Loucy (cell line): ENCODE results near the gene ATP13A5.

Experiments used
- H2AFZ ChIP-seq: fragments of 200-600 bp; sonication (generic); 2 replicates; pipeline ENCODE4 v1.6.0; 2016; ENCODE audit warnings: antibody characterized with exemption, mild to moderate bottlenecking, low read length, moderate library complexity
- H3F3A ChIP-seq: fragments of 200-600 bp; 2 replicates; pipeline ENCODE4 v1.6.0; 2016; ENCODE audit warnings: antibody characterized with exemption, low read depth, mild to moderate bottlenecking
- H3K27me3 ChIP-seq: fragments of 200-600 bp; sonication (generic); 2 replicates; pipeline ENCODE4 v1.6.1; 2014; ENCODE audit warnings: low read length, mild to moderate bottlenecking; ENCODE audit not compliant: insufficient read depth, poor library complexity, severe bottlenecking
- H3K36me3 ChIP-seq: fragments of 200-600 bp; sonication (generic); 2 replicates; pipeline ENCODE4 v1.6.1; 2016; ENCODE audit warnings: low read length; ENCODE audit not compliant: insufficient read depth
- H3K4me1 ChIP-seq: fragments of 200-600 bp; sonication (generic); 2 replicates; pipeline ENCODE4 v1.5.1; 2014; ENCODE audit warnings: low read length, mild to moderate bottlenecking; ENCODE audit not compliant: insufficient read depth, poor library complexity, severe bottlenecking
- H3K4me2 ChIP-seq: fragments of 200-600 bp; sonication (generic); 2 replicates; pipeline ENCODE4 v1.6.0; 2014; ENCODE audit warnings: antibody characterized with exemption, low read length, low read depth, mild to moderate bottlenecking; ENCODE audit not compliant: poor library complexity, severe bottlenecking
- H3K4me3 ChIP-seq: fragments of 200-600 bp; sonication (generic); 2 replicates; pipeline ENCODE4 v1.5.1; 2014; ENCODE audit warnings: low read length, mild to moderate bottlenecking, mixed read lengths; ENCODE audit not compliant: poor library complexity, severe bottlenecking
- H3K79me2 ChIP-seq: fragments of 200-600 bp; sonication (generic); 2 replicates; pipeline ENCODE4 v1.6.1; 2014; ENCODE audit warnings: low read length; ENCODE audit not compliant: insufficient read depth
- H3K9ac ChIP-seq: fragments of 200-600 bp; sonication (generic); 2 replicates; pipeline ENCODE4 v1.6.0; 2014; ENCODE audit warnings: mild to moderate bottlenecking, low read depth, low read length, moderate library complexity; ENCODE audit not compliant: poor library complexity, severe bottlenecking
- H3K9me2 ChIP-seq: fragments of 200-600 bp; sonication (generic); replicated peaks from 2 replicates; pipeline ENCODE4 v1.6.1; 2016; ENCODE audit warnings: low read depth, low read length, mixed read lengths
- H3K9me3 ChIP-seq: fragments of 200-600 bp; sonication (generic); 2 replicates; pipeline ENCODE4 v1.6.1; 2014; ENCODE audit warnings: mild to moderate bottlenecking, antibody characterized with exemption, low read length, low read depth; ENCODE audit not compliant: insufficient read depth
- H4K20me1 ChIP-seq: fragments of 200-600 bp; sonication (generic); 2 replicates; pipeline ENCODE4 v1.6.0; 2014; ENCODE audit warnings: antibody characterized with exemption, low read length, mild to moderate bottlenecking; ENCODE audit not compliant: insufficient read depth, poor library complexity, severe bottlenecking
- CTCF ChIP-seq: fragments of 200-600 bp; sonication (generic); conservative IDR thresholded peaks from 2 replicates; pipeline ENCODE4 v1.5.1; 2014; ENCODE audit warnings: mild to moderate bottlenecking, antibody characterized with exemption, low read length
- EZH2phosphoT487 ChIP-seq: fragments of 200-600 bp; IDR thresholded peaks from 2 replicates; pipeline ENCODE4 v1.6.1; 2018; ENCODE audit warnings: antibody characterized with exemption, mild to moderate bottlenecking, moderate library complexity, borderline replicate concordance

ATP13A5 gene

GRCh38 chr3:193400304-193400703 lies 21.8 kb upstream of the ATP13A5 start:
- H3K4me1 ChIP-seq: no peaks in the 10 kb centered on the region
- H3K9ac ChIP-seq: no peak overlapping the region
- H3K36me3 ChIP-seq: no peaks in the 10 kb centered on the region
- H3K4me3 ChIP-seq: no peak overlapping the region
- TF ChIP-seq EZH2phosphoT487 (no peak), CTCF (no peak)
- no peaks in the 10 kb centered on the region for H3F3A ChIP-seq
- no peak overlapping the region for H3K4me2 ChIP-seq
- no peak overlapping the region for H2AFZ ChIP-seq
- no peaks in the 10 kb centered on the region for H3K9me3 ChIP-seq
- H3K79me2 ChIP-seq: no peaks in the 10 kb centered on the region
- H3K27me3 ChIP-seq: no peaks in the 10 kb centered on the region
- H3K9me2 ChIP-seq: no peaks in the 10 kb centered on the region
- H4K20me1 ChIP-seq: no peaks in the 10 kb centered on the region

GRCh38 chr3:193396451-193397244 lies 18.1 kb upstream of the ATP13A5 start:
- TF ChIP-seq CTCF: no peak
- TF ChIP-seq EZH2phosphoT487: no peak
- no peak overlapping the region for H2AFZ ChIP-seq
- no peaks in the 10 kb centered on the region for H3K9me2 ChIP-seq
- no peaks in the 10 kb centered on the region for H3K36me3 ChIP-seq
- no peaks in the 10 kb centered on the region for H3K4me1 ChIP-seq
- H3K79me2 ChIP-seq: no peaks in the 10 kb centered on the region
- H3F3A ChIP-seq: no peaks in the 10 kb centered on the region
- H3K4me2 ChIP-seq: no peak overlapping the region
- H3K9me3 ChIP-seq: no peaks in the 10 kb centered on the region
- no peaks in the 10 kb centered on the region for H3K27me3 ChIP-seq
- H3K9ac ChIP-seq: no peak overlapping the region
- no peaks in the 10 kb centered on the region for H4K20me1 ChIP-seq
- H3K4me3 ChIP-seq: no peak overlapping the region

- no peak overlapping the region for H3K4me3 ChIP-seq
- no peak overlapping the region for H3K4me2 ChIP-seq
- no peaks in the 10 kb centered on the region for H3K9me3 ChIP-seq
- no peaks in the 10 kb centered on the region for H3K4me1 ChIP-seq
- no peak overlapping the region for H3K9ac ChIP-seq
- H3K79me2 ChIP-seq: no peaks in the 10 kb centered on the region
- no peaks in the 10 kb centered on the region for H3K36me3 ChIP-seq
- no peaks in the 10 kb centered on the region for H3K27me3 ChIP-seq
- no peaks in the 10 kb centered on the region for H4K20me1 ChIP-seq
- H3F3A ChIP-seq: no peaks in the 10 kb centered on the region
- no peaks in the 10 kb centered on the region for H3K9me2 ChIP-seq
- H2AFZ ChIP-seq: no peak overlapping the region
- TF ChIP-seq CTCF (no peak), EZH2phosphoT487 (no peak)
Observed at GRCh38 chr3:193391902-193392301, 13.3 kb upstream of the ATP13A5 start.
